Measurements from ENCODE around the gene MARCKSL1.
"Not testable (repeated sequence)": the region's sequence is repeated elsewhere in the genome, so short reads cannot be mapped to it uniquely, and the experiment has no call there.

- TF ChIP-seq EZH2 (IDR thresholded peaks at IDR 0.05; ENCODE audit: borderline replicate concordance, insufficient read depth, low read length, poor library complexity, severe bottlenecking); CTCF (IDR thresholded peaks at IDR 0.05; ENCODE audit: poor library complexity, severe bottlenecking); RAD21 (conservative IDR thresholded peaks at IDR 0.05); POLR2AphosphoS5 (IDR thresholded peaks at IDR 0.05); REST (IDR thresholded peaks at IDR 0.05; ENCODE audit: borderline replicate concordance); SMC3 (conservative IDR thresholded peaks at IDR 0.05; ENCODE audit: poor library complexity); TAF1 (IDR thresholded peaks at IDR 0.05; ENCODE audit: low read depth): not testable (repeated sequence)
These were observed 37.8 kb downstream of the MARCKSL1 start for GRCh38 chr1:32298211-32298610.
